ENCODE data around the gene C19orf53. TPM values are rescaled to one million over a fixed set of nuclear protein-coding genes. Genes with fewer than 3 reads are reported as not detected.

C19orf53 gene
- total RNA-seq, 1 experiment from 2014 or later, result 115 TPM

DNA sequence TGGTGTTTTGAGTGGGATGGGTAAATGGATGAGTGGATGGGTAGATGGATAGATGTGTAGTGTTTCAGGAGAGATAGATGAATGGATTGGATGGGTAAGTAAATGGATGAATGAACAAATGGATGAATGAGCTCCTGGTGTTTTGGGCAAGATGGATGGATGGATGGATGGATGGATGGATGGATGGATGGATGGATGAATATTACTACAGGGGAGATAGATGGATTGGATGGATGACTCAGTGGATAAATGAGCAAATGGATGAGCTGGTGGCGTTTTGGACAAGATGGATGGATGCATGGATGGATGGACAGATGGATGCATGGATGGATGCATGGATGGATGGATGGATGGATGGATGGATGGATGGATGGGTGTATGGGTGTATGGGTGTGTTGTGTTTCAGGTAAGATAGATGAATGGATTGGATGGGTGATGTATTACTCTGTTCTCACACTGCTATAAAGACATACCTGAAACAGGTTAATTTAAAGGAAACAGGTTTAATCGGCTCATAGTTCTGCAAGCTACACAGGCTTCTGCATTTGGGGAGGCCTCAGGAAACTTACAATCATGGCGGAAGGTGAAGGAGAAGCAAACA is 33.3 kb downstream of the C19orf53 start (continued):
- TF ChIP-seq, protein P1, sequence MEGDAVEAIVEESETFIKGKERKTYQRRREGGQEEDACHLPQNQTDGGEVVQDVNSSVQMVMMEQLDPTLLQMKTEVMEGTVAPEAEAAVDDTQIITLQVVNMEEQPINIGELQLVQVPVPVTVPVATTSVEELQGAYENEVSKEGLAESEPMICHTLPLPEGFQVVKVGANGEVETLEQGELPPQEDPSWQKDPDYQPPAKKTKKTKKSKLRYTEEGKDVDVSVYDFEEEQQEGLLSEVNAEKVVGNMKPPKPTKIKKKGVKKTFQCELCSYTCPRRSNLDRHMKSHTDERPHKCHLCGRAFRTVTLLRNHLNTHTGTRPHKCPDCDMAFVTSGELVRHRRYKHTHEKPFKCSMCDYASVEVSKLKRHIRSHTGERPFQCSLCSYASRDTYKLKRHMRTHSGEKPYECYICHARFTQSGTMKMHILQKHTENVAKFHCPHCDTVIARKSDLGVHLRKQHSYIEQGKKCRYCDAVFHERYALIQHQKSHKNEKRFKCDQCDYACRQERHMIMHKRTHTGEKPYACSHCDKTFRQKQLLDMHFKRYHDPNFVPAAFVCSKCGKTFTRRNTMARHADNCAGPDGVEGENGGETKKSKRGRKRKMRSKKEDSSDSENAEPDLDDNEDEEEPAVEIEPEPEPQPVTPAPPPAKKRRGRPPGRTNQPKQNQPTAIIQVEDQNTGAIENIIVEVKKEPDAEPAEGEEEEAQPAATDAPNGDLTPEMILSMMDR (IDR thresholded peaks at IDR 0.05 in 2 of 3, conservative IDR thresholded peaks at IDR 0.05 in 1 of 3; ENCODE audit: borderline replicate concordance in 1 of 3, insufficient read depth in 1 of 3, low read depth in 2 of 3, low read length in 2 of 3), result no peak
- no peak for TF ChIP-seq ZFX (IDR thresholded peaks at IDR 0.05)
- TF ChIP-seq FOSL1 (IDR thresholded peaks at IDR 0.05; ENCODE audit: low read depth), result no peak
- no peak for TF ChIP-seq SP1 (IDR thresholded peaks at IDR 0.05; ENCODE audit: low read depth)
- TF ChIP-seq EZH2 (IDR thresholded peaks at IDR 0.05), result no peak
- TF ChIP-seq, protein P2, sequence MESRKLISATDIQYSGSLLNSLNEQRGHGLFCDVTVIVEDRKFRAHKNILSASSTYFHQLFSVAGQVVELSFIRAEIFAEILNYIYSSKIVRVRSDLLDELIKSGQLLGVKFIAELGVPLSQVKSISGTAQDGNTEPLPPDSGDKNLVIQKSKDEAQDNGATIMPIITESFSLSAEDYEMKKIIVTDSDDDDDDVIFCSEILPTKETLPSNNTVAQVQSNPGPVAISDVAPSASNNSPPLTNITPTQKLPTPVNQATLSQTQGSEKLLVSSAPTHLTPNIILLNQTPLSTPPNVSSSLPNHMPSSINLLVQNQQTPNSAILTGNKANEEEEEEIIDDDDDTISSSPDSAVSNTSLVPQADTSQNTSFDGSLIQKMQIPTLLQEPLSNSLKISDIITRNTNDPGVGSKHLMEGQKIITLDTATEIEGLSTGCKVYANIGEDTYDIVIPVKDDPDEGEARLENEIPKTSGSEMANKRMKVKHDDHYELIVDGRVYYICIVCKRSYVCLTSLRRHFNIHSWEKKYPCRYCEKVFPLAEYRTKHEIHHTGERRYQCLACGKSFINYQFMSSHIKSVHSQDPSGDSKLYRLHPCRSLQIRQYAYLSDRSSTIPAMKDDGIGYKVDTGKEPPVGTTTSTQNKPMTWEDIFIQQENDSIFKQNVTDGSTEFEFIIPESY (IDR thresholded peaks at IDR 0.05; ENCODE audit: extremely low read depth, insufficient replicate concordance, low read length), result no peak

DNA sequence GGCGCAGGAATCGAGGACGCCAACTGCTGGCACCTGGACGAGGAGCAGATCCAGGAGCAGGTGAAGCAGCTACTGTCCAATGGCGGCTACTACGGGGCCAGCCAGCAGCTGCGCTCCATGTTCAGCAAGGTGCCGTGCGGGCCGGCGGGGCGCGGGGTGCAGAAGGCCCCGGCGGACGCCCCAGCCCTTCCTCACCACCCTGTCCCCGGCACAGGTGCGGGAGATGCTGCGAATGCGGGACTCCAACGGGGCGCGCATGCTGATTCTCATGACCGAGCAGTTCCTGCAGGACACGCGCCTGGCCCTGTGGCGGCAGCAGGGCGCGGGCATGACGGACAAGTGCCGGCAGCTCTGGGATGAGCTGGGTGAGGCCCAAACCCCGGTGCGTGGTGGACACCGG is 34.6 kb downstream of the C19orf53 start:
- Histone ChIP-seq H2AFZ (ENCODE audit: low read depth, low read length, poor library complexity, severe bottlenecking) (no peak overlapping the region), H3K79me2 (ENCODE audit: insufficient read depth, low read length) (no peaks in the 10 kb centered on the region), H3K9ac (ENCODE audit: low read length) (no peak overlapping the region), H3K4me3 (replicated peaks in 1 of 2; ENCODE audit: low read depth in 1 of 2, low read length in 2 of 2) (no peak overlapping the region), H3K9me2 (ENCODE audit: insufficient read depth) (no peaks in the 10 kb centered on the region), H3K4me1 (ENCODE audit: control insufficient read depth in 1 of 2, insufficient read depth in 2 of 2, low read length in 2 of 2) (peaks cover 3 to 19% of the 10 kb centered on the region in 2 experiments), H3K27ac (ENCODE audit: low read depth, low read length) (no peak overlapping the region), H3K27me3 (ENCODE audit: insufficient read depth, low read length) (no peaks in the 10 kb centered on the region), H4K20me1 (ENCODE audit: insufficient read depth) (no peaks in the 10 kb centered on the region), H3K36me3 (ENCODE audit: control insufficient read depth in 1 of 2, insufficient read depth in 2 of 2, low read length in 2 of 2) (peaks cover 3 to 12% of the 10 kb centered on the region in 2 experiments; a peak in 2 of 4 replicates), H3K9me3 (ENCODE audit: control insufficient read depth in 1 of 2, insufficient read depth in 1 of 2, low read depth in 1 of 2, low read length in 2 of 2) (peaks cover 0 to 2% of the 10 kb centered on the region in 2 experiments; a peak in 1 of 4 replicates), H3K4me2 (ENCODE audit: low read length) (no peak overlapping the region)
- ChIA-PET RAD21 (ENCODE audit: low non-redundant PET in 1 of 2, low total read pairs in 2 of 2, uncharacterized antibody in 2 of 2, unreplicated experiment in 2 of 2) (no interaction called here), CTCF (no interaction called here), POLR2A (no interaction called here)
- intact Hi-C loops (cut with micrococcal nuclease), result no loop called here
- BruUV-seq (replicated peaks), result no TSS peak
- no peak for DNase-seq (ENCODE audit: low read depth, low spot score)
- TF ChIP-seq ZFX (IDR thresholded peaks at IDR 0.05) (no peak), YY1 (IDR thresholded peaks at IDR 0.05; ENCODE audit: extremely low read depth, insufficient replicate concordance, low read depth, low read length) (no peak), EZH2phosphoT487 (IDR thresholded peaks at IDR 0.05; ENCODE audit: borderline replicate concordance) (no peak), SP1 (IDR thresholded peaks at IDR 0.05; ENCODE audit: low read depth) (no peak), TCF7L2 (IDR thresholded peaks at IDR 0.05; ENCODE audit: borderline replicate concordance, extremely low read depth, insufficient read depth, insufficient read length) (no peak), SIN3A (IDR thresholded peaks at IDR 0.05; ENCODE audit: low read depth) (no peak), CEBPB (IDR thresholded peaks at IDR 0.05; ENCODE audit: low read depth) (no peak), FOSL1 (IDR thresholded peaks at IDR 0.05; ENCODE audit: low read depth) (no peak), ZNF274 (IDR thresholded peaks at IDR 0.05; ENCODE audit: low read depth, low read length) (no peak), EZH2 (IDR thresholded peaks at IDR 0.05) (no peak), EGR1 (IDR thresholded peaks at IDR 0.05; ENCODE audit: low read depth) (no peak)
- ATAC-seq, result no peak

Measured in HCT116 (cell line).